Airway epithelial cell (primary cell): Measurements from ENCODE around the gene ELN. TPM values are rescaled to one million over a fixed set of nuclear protein-coding genes. Genes with fewer than 3 reads are reported as not detected.

ENCODE experiments used
- total RNA-seq: library from RNA; depleted of rRNA; stranded (reverse); fragments of >200 nt; gene quantifications from 2 replicates; pipeline ENCODE4 v1.2.3, GENCODE V29; 2015

Gene ELN
- 0.21 TPM in 1 of 2 replicates, not detected in the other for total RNA-seq

DNA sequence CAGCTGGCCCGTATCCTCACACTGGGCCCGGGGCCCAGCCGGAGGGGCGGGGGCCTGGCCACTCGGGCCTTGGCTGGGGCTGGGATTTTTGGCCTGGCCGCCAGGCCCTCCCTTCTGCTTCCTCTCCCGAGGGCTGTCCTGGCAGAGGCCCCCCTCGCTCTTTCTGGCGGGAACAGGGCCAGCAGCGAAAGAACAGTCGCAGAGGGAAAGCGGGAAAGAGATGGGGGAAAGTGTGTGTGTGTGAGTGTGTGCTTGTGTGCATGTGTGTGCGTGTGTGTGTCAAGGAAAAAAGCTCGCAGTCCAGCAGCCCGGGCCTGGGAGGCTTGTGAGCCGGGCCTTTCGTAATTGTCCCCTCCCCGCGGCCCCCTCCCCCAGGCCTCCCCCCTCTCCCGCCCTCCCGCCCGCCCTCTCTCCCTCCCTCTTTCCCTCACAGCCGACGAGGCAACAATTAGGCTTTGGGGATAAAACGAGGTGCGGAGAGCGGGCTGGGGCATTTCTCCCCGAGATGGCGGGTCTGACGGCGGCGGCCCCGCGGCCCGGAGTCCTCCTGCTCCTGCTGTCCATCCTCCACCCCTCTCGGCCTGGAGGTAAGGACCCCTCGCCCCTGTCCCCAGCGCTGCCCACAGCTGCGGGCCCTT is at the start of gene ELN:
Gene ELN (plus strand): TSS at position 491 of the 638 bp plus-strand sequence. CDS start 15 bp downstream, at position 506.

DNA sequence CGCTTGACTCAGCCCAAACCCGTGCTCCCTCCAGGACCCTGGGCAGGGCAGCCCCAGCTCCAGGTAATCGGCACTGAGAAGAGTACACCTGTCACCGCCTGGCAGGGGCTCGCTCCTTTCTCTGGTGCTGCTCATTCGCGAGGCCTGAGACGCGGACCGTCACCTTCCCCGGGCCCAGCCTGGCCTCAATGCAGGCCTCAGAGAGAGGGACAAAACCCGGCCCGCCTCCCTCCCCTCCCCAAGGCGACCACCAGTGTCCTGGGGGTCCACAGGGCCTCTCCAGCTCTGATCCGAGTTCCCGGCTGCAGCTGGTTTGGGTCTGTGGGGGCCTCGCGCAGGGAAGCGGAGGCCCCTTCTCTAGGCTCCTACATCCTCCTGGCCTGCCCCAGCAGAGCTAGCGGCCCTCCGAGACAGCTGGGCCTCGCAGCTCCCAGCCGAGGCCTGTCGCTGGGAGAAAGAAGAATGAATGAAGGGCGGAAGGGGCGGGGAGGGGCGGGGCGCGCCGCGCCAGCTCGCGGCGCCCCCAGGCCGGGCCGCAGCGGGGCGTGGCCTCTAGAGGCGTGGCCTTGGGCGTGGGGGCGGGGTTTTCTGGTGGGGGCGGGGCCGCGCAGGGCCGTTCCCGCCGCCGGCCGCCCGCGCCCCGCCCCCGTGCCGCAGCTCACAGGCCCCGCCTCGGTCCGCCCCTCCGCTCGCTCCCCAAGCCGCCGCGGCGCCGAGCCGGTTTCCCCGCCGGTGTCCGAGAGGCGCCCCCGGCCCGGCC is 55.3 kb downstream of the ELN start, which contains the start of gene LIMK1:
Gene LIMK1 (plus strand): TSS at position 688 of the 760 bp plus-strand sequence. CDS start 187 bp downstream, outside the sequence.

Other genes with a start within 250 kb of the ELN start
- gene CLDN4, start 197.2 kb upstream of the ELN start, total RNA-seq: 126 and 137 TPM in 2 replicates
- gene METTL27, start 185.7 kb upstream of the ELN start, total RNA-seq: 0.84 and 1.1 TPM in 2 replicates
- not detected in 2 replicates for gene TMEM270, start 167.0 kb upstream of the ELN start, total RNA-seq
- gene LIMK1, start 55.6 kb downstream of the ELN start, total RNA-seq: 27.6 and 29.8 TPM in 2 replicates
- 305 and 331 TPM in 2 replicates for gene EIF4H, start 146.2 kb downstream of the ELN start, total RNA-seq
- 0.07 TPM in 1 of 2 replicates, not detected in the other for gene LAT2, start 181.8 kb downstream of the ELN start, total RNA-seq
- gene RFC2, start 226.2 kb downstream of the ELN start, total RNA-seq: 30.2 and 42.8 TPM in 2 replicates